ENCODE results near the gene NR6A1.

Gene NR6A1

DNA sequence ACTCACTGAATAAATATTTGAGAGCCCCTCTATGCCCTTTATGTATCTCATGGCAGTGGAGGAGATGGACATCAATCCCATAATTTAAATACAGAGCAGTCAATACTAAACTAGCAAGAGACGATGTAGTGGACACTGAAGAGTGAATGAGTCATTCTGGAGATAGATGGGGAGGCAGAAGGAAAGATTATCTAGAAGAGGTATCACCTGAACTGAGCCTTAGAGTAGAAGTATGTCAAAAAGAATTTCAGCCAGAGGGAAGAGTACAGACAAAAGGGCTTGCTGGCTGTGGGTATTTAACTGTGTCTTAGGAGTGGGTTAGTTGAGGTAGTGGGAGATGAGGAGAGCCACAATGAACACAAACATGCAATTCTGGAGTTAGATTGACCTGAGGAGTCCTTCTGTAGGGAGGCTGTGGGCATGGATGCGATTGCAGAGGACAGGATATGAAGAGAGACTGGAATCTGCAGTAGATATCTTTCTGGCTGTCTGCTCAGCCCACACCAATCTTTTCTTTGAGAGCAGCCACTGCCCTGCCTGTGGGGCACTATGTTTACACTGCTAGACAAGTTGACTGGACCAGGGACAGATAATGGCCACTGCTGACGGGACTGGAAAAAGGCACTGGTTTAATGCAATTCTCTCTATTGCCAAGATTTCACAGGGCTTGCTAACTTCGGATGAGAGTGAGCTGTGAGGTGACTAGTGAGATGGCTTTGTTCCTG is 200.0 kb downstream of the NR6A1 start:
- DNase-seq (ENCODE audit: low read depth): no peak

DNA sequence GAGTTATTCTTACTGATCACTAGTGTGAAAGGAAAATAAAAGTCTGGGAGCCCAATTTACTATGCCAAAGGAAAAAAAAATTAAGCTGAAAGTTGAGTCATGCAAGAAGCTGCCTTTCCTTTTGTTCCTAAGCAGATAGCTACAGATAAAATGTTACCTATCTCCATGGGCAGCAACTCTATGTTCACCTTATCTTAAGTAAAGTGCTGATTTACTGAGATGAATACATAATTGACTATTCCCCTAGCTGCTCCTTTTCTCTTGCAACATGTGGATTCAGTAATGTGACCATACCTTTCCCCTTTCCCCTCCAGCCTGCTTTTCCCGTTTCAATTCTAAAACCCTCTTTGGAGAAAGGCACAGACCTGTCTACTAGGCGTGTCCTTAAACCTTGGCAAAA is 201.2 kb downstream of the NR6A1 start:
- no peak for DNase-seq (ENCODE audit: low read depth)

DNA sequence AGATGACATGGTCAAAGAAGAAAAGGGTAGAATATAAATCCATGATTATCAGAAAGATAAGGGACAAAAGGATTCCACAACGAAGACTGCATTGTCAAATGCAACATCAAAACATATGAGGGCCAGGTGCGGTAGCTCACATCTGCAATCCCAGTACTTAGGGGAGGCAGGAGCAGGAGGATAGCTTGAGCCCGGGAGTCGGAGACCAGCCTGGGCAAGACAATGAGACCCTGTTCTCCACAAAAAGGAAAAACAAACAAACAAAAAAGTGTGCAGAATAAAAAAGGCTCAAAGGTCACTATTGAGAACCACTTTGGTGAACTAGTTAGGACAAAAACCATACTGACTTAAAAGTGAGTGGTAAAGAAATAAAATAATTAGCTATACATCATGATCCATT is 203.7 kb downstream of the NR6A1 start:
- DNase-seq (ENCODE audit: low read depth): no peak

DNA sequence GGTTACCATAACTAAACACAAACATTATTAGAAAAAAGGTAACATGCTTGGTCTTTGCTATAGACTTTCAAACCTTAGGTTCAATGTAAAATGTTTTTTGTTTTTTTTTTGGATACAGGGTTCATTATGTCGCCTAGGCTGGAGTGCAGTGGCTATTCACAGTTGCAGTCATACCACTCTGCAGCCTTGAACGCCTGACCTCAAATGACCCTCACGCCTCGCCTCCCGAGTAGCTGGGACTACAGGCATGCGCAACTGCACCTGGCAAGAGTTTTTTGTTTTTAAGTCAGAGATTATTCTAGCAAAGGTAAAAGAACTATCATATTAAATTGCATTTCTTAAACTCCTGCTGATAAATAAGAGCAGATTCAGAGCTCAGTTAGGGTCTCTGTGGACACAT is 208.8 kb downstream of the NR6A1 start:
- DNase-seq (ENCODE audit: low read depth): no peak

DNA sequence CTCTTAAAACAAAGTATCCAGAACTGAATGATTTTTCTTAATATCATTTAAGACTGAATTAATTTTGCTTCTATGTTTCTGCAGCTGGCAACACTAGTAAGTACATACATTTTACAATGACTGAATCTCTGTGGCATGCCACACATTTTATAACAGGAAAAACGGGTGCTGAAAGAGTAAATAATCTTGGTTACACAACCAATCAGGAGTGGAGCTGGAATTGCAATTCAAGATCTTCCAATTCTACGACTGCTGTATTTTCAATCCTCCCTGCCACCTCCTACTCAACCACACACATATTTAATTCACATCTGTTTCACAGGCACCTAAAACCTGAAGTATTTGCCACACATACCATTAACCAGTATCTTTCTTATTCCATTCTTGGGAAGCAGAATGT is 211.2 kb downstream of the NR6A1 start:
- DNase-seq (ENCODE audit: low read depth): no peak

DNA sequence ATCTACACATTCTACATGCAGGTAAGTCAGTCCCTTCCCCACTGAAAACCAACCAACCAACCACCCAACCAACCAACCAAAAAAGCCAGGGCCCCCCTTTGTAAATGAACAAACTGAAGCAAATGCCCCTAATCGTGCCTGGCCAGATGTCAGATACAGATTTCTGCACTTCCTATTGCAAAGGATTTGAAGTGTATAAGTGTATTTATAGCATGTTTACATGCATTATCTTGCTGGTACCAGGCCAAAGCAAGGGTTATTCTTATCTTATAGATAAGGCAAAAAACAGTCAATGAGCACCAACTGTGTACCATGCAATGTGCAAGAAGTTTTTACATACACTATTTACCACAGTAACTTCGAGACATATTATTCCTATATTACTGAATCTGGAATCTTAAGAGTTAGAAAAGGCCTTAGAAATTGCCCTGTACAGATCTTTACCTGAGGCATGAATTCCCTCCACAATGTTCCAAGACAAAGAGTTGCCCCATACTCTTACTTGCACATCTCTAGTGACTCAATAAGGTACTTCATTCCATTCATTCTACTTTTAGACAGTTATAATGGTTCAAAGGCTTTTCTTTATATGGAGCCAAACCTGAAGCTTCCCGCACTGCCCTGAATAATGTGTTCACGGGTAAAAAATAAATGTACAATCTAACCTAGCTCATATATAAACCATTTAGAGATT is 212.2 kb downstream of the NR6A1 start:
- DNase-seq (ENCODE audit: low read depth): peak; percentile 17

DNA sequence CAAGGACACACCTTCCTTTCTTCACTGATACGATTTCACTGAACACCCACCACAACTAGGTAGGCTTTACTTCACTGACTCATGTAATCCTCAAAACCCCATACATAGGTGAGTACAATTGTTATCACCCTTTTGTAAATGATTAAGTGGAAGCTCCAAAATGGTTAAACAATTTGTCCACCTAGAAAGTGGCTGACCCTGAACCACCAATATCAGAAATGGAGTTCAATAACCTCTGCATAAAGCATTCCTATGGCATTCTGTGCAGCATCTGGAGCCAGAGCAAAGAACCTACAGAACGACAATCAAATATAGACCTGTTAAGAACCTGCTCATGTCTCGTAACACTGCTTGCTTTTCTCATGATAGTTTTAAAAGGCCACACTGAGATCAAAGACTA is 213.2 kb downstream of the NR6A1 start:
- DNase-seq (ENCODE audit: low read depth): no peak

DNA sequence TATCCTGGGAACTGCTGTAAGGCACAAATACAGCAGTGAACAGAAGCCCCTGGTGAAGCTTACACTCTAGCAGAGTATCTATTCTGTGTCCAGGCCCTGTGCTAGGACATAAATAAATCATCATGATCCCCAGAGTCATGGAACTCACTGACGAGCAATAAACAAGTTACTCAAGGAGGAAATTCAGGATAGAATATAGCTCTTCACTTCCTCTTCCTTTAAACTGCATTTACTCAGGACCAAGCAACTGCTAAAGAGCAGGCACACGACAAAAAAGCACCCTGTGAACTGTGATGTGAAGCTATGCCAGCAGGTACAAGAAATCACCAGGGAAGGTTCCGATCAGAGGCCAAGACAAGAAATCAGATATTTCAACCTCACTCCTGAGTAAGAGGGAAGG is 216.1 kb downstream of the NR6A1 start:
- DNase-seq (ENCODE audit: low read depth): no peak

DNA sequence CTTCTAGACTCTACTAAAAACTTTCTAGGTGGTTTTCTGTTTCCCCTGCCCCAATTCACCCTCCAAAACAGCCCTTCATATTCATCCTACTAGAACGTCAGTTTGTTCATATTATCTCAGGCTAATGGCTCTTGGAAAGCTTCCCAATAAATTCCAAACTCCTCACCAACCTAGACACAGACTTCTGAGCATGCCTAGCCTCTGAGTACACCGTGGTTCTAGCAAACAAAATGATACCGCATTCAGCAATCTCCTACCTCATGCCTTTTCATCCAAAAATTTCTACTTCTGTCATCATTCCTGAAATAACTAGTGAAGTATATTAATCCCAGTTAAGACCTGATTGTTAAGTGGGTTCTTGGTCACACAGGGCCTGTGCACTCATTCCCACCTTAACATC is 217.4 kb downstream of the NR6A1 start:
- no peak for DNase-seq (ENCODE audit: low read depth)

DNA sequence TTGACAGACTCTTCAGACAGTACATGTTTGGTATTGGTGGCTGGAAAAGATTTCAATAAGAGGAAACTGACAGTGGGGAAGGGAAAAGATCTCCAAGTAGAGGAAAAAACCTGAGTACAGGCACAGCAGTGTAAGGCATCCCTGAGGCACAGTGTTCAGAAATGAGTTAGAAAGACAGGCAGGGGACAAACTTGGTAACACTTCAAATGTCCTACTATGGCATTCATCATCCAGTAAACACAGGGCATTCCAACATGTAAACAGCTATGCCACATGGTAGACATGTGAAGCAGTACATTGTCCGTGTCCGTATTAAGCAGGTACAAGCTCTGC is 218.9 kb downstream of the NR6A1 start:
- no peak for DNase-seq (ENCODE audit: low read depth)

DNA sequence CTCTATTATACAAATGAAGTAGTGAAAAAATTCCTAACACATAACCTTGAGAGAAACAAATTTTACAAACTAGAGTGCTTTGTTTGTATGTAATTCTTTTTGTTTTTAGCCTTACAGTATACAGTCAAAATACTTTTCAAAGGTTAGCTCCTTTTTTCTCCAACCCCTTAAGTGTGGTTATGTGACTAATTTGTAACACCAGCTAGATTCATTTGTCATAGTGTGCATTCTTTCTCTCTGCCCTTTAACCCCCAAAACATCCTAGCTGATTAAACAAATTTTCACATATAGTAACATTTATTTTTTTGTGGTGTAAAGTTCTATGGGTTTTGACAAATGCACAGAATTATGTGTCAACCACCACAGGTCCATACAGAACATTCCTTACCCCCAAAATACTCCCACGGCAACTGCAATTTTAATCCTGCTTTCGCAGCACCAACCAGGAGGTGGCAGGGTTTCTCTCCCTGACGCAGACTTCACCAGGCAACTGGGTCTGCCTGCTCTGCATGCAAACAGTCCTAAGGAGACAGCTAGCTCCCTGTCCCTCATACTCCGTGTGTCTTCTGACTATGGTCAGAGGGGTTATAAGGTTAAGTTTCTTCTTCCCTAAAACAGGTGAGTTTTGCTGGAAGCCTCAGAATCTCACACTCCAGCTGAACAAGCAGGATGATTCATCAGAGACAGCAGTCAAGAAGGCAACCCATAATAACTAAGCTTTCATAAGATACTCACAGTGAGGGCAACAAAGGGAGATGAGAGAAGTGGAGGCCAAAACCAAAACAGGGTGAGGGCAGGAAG is 219.4 kb downstream of the NR6A1 start:
- peak; percentile 24 for DNase-seq (ENCODE audit: low read depth)

DNA sequence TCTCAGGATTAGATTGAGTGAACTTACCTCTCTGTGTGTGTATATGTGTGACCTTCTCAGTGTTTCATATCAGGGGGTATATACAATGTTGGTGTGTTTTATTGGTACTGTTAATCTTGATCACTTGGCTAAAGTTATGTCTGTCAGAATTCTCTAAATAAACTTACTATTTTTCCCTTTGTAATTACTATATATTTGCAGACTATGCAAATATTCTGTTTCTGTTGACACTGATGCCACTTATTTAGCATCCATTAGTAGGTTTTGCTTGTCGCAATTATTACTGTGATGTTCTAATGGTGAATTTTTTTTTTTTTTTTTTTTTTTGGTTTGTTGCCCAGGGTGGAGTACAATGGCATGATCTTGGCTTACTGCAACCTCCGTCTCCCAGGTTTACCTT is 221.0 kb downstream of the NR6A1 start:
- no peak for DNase-seq (ENCODE audit: low read depth)

DNA sequence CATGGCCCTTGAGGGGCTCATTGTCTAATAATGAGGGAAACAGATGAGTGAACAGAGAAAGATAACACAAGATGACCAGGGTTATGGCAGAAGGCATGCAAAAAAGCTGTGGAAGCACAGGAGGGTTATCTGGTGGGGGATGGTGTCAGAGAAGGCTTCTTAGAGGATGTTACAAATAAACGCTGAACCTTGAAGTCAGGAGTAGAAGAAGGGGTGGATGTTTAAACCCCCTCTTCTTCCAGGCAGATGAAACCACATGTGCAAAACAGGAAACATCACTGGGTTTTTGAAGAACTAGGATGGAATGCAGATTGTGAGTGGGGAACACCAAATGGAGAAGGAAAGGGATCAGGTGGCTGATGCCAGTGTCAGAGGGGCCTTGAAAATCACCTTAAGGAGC is 222.1 kb downstream of the NR6A1 start:
- DNase-seq (ENCODE audit: low read depth): no peak

DNA sequence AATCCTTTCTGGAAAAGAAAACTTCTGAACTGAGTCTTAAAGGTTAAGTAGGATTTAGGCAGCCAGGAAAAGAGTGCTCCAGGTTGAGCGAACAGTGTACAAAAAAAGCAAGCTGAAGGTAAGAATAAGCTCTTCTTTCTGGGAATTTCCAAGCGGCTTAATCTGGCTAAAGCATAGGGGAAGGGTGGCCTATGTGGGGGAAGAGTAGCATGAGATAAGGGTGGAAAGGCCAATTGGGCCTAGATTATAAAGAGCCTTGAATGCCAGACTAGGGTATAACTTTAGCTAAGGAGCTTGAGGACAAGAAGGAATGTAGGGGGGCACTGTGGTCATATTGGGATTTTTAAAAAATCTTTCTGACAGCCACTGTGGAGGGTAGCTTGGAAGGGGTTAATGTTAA is 226.6 kb downstream of the NR6A1 start:
- no peak for DNase-seq (ENCODE audit: low read depth)

DNA sequence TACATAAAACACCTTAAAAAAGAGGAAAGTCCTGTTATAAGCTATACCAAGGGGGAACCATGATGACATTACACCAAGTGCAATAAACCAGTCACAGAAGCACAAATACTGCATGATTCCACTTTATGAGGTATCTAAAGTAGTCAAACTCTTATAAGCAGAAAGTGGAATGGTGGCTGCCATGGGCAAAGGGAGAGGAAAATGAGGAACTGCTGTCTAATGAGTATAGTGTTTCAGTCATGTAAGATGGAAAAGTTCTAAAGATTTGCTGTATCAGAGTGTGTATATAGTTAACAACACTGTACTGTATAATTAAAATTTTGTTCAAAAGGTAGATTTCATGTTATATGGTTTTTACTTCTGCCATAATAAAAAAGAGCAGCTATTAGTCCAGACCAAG is 229.3 kb downstream of the NR6A1 start:
- DNase-seq (ENCODE audit: low read depth): no peak

DNA sequence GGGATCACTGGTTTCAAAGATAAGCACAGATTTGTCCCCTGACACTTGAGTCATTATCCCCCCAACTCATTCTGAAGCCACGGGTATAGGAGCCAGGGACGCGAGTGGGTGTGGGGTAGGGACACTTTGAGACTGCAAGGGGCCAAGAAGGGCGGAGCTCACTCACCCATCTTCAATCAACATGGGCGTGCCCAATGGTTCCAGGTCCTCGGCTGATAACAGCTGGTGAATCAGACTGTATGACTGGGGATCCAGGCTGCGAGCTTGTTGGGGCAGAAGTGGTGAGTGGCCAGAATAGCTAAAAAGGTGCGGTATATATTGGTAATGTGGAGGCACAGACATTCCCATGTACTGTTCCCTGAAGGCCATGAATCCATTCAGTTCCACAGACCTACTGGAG is 233.2 kb downstream of the NR6A1 start:
- DNase-seq (ENCODE audit: low read depth): no peak

DNA sequence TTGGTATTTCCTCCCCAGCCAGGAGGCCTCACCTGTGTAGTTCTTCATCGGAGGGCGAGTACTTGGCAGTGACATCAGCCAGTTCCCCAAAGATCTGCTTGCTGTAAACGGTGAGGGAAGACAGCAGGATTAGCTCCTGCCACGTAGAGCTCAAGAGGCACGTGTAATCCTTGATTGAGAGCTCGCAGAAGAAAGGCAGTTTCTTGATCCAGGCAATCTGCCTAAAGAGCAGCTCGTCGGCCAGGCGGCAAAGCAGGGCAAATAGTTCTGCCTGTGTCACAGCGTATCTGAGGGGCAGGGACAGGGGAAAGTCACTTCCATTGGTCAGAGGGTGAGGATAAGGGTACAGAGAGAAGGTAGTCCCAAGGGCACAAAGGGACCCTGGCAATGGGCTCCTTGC is 235.3 kb downstream of the NR6A1 start:
- DNase-seq (ENCODE audit: low read depth): no peak

DNA sequence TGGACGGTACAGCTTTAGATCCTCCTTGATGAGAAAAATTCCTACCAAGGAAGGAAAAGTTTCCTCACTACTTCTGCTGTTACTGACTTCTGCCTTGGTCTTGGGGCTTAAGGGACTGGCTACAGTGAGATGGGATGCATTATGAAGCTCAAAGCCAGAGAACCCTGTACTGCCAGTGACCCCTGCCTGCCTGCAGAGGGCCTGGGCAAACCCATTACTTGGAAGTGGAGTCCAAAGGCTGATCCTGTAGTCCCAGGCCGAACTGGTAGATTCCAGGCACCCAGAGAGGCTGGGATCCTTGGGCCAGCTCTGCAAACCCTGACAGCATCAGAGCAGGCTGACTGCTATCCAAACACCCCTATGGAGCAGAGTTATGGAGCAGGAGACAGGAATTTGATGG is 238.2 kb downstream of the NR6A1 start:
- no peak for DNase-seq (ENCODE audit: low read depth)

DNA sequence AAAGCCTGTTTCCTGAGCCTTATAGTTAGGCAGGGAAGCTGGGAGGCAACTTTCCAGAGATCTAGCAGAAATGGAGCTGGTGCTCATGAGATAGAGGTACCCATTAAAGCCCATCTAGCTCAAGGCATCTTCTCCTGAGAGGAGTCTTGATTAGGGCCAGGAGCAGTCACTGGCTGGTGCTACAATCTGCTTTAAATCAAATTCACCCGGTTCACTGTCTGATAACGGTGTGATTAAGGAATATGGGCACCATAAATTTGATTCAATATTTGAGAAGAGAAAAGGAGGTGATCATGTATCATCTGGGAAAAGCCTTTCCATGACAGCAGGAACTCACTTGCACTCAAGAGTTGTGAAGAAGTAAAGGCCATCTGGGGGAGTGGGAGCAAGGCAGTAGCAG is 240.0 kb downstream of the NR6A1 start:
- no peak for DNase-seq (ENCODE audit: low read depth)

DNA sequence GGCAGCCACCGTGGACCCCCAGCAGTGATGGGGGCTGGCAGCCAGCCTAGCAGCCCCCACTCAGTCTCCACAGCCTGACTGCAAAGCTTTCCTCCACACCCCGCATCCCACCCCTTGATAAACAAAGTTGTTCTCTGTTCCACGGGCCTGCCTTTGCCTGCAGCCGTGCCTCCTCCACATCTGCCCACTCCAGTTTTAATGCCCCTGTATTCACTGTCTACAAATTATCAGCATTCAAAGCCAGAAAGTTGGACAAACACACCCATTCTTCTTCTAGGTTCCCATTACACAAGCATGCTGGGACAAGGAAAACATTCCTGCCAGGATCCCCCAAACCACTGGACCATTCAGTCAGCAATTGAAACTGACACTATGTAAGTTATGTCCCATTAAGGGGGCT is 240.9 kb downstream of the NR6A1 start:
- DNase-seq (ENCODE audit: low read depth): no peak

DNA sequence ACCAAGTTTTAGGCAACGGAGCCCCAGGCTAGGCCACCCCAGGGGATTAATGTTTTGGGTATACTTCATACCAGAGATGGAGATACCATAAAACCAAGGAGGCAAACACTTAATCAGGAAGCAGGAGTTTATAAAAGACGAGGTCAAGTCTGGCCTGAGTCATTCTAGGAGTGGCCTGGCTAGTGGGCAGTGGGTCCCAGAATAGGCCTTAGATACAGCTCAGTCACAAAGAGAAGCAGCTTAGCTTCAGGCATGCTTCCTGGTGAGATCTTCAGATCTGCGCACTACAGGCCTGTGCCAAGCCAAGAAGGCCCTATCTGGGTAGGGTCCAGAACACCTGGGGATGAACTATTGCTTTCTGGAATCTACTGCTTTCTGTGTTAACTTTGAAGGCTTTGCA is 243.3 kb downstream of the NR6A1 start:
- peak; percentile 38 for DNase-seq (ENCODE audit: low read depth)

DNA sequence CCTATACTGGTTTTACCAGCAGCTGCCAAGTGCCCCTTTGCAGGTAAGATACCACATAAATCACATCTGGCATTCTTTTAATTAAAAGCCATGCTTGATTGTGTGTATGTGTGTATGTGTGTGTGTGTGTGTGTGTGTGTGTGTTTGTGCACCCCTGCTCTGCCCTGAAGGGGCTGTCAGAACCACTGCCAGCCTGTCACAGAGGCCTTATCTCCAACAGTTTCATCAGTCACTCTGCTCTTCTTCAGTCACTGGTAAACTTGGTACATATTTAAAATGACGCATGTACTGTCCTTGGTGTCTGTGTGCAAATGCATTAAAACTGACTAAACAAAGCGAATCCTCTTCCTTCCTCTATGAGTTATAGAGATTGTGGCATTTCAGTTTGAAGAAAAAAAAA is 244.9 kb downstream of the NR6A1 start:
- no peak for DNase-seq (ENCODE audit: low read depth)

Data from CMK (cell line).